Stimulated activated CD4-positive, alpha-beta T cell treated with anti-CD3 and anti-CD28 coated beads, Interleukin-2, amount 100 ng/mL, for 4 hours (primary cell): Measurements from ENCODE around the gene RAB6B.

ENCODE experiments used
- DNase-seq: peaks from one replicate; pipeline ENCODE4 v3.0.0-alpha.2; 2020; ENCODE audit warnings: low read depth

RAB6B gene

DNA sequence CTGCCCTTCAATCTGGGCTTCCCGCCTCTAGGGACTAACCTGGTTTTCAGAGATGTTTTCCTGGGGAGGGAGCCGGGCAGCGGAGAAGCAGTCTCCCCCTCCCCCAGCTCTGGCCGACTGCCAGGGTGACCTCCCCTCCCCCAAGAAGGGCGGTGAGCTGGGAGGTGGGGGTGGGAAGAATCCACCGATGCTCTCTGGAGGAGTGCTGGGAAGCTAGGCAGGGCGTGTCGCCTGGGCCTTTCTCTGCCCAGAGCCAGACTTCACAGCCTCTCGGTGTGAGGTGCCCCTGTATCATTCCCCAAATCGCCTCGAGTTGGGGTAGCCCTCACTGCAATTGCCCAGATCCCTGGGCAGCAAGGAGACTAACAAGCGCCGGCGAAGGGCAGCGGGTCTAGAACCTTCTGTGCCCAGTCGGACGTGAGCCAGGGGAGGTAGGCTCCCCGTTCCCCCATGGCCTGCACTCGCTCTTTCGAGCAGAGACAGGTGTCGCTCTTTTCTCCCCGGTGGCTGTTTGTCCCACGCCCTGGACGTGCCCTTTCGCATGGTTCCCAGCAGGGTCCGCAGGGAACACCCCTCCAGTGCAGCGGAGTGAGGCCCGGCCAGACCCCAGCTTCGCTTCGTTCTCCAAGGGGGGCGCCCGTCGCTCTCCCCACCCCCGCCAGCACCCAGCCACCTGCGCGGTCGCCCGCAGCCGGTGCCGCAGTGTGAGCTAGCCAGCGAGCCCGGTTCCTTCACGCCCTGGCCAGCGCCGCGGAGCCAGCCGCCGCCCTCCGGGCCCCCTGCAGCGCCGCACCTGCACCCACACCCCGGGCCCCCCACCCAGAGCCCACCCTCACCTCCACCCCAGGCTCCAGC lies 1.1 kb downstream of the RAB6B start:
- no peak for DNase-seq

DNA sequence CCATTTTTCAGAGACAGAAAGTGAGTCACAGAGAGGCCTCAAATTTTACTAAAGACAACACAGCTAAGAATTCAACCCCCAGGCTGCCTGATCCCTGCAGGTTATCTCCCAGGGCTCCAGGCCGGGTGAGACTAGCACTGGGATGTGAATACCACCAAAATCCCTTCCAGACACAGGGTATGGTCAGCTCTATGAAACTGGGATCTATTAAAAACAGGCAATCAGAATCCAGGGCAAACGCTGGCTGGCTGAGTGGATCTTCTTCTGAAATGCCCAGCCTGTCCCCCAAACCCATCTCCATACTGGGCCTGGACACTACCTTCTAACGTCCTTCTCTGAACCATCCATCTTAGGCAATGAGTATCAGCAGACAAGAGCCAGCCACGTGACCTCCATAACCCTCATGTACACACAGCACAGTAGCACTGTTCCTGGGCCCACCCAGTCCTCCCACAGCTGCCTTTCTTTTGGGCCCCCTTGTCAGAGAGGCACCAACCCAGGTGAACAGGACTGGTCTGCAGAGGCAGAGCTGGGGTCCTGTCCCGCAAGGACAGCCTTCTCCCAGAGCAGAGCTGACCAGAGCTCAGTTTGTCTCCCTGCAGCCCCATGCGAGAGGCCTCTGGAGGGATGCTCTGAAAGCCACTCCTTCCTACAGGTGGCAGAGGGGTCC lies 1.9 kb downstream of the RAB6B start:
- DNase-seq, result no peak

DNA sequence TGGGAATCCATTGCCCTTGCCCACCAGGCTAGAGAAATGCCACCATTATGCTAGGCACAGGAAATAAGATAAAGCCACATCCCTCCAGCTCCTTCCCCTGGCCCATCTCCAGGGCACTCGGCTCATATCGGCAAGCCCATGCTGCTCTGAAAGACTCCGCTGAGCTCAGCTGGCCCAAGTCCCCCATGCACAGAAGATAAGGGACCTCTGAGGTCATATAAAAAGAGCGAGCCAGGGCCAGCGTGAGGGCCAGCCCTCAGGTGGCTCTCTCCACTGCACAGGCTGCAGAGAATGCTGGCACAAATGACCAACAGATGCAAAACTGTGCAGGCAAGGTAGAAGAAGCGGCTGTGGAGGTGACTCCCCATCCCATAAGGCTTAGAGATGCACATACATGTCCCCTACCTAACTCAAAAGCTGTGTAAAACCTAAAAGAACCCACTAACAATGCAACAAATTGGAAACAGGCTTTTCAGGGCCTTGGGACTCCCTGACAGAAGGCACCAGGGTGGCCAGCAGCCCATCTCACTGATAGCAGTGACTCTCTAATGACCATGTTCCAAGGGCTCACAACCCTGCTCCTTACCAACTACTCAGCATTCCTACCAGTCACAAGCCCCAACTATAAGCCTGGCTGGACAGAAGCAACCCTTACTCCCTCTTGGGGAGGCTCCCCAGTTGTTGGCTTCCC lies 3.0 kb downstream of the RAB6B start:
- DNase-seq, result no peak

DNA sequence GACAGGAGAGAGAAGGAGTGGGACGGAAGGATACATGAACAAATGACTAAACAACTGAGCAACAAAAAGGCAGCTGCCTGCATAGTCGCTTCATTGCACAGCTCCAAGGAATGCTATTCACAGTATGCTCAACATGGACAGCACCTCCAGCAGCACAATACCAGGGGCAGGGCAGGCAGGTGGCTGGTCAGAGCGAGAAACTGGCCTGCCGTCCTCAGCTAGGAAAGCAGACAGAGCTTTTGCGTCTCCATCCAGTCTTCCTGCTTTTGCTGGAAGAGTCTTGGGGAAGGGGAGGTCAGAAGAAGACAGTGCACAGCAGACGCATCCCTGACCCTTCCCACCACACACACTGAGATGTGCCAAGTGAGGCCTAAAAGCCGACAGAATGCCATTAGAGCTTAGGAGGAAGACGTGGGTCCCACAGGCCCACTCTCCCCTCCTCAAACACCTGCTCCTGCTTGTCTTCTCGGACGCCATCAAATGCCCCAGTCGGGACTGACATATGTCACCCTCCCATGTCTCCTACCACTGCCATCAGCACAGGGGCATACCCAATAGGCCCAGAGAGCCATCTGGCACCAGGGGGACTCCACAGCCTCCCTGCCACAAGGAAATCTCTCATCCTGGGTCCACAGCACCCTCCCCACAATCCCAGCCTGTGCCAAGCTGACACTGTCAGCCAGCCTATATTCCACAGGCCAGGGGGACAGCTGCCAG lies 3.9 kb downstream of the RAB6B start:
- no peak for DNase-seq

DNA sequence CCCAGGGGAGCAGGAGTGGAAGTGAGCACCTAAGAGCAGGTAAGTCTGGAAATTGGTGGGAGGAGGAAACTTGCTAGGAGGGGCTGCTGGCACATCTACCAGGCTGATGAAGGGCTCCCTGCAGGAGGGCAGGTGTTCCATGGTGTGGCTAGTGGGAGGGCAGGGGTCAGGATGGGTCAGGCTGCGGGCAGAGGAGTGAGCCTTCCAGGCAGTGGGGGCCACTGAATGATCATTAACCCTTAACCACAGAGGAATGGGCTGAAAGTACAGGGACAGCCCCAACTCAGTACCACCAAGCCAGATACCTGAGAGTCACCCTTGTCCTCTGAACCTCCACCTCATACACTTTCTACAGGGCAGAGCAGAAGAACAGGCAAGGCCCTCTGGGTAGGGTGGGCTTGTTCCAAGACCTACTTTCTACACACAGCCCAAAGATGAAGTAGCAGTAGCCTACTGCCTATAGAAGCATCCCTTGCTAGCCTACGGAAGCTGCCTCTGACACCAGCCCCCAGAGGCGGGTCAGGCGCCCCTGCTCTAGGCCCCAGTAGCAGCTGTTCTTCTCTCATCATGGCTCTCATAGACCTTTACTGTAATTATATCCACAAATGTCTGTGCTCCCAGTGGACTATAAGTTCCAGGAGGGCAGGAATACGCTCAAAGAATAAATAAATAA lies 4.6 kb downstream of the RAB6B start:
- DNase-seq, result no peak

DNA sequence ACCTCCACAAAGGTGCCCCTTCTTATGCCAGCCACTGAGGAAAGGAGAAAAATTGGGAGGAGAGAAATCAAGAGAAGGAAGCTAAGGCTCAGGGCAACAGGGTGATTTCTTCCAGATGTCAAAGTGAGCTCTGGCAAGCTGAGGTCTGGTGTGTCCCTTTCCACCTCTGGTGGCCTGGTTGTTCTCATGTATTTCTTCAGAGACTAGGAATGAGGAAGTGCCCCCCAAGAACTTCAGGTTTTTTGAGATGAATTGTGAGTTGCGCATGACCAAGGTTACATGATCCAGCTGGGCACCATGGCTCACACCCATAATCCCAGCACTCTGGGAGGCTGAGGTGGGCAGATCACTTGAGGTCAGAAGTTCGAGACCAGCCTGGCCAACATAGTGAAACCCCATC lies 5.6 kb downstream of the RAB6B start:
- DNase-seq, result no peak

DNA sequence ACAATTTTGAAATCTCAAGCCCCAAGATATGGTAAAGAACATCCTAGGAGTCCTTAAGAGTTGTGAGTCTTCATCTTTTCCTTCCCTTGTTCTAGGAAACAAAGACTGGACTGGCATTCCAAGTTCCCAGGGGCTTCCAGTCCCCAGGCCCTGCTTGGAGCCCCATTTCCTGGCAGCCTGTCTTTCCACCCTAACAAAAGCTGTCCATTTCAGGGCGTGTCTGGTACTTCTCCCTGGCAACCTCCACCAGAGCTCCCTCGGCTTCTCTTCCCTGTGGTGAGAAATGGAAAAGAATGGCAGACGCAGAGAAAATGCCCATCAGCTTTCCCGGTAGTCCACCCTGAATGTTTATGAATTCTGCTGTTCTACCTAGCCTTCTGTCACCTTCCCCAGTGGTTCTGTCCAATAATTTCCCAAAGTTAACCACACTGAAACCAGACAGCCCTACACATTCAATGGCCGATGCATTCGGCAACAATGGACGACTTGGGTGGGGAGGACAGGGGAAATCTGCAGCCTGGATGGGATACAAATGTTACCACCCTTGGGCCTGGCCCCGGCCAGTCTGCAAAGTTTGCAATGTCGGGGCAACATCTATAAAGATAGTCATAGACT lies 6.8 kb downstream of the RAB6B start:
- no peak for DNase-seq

DNA sequence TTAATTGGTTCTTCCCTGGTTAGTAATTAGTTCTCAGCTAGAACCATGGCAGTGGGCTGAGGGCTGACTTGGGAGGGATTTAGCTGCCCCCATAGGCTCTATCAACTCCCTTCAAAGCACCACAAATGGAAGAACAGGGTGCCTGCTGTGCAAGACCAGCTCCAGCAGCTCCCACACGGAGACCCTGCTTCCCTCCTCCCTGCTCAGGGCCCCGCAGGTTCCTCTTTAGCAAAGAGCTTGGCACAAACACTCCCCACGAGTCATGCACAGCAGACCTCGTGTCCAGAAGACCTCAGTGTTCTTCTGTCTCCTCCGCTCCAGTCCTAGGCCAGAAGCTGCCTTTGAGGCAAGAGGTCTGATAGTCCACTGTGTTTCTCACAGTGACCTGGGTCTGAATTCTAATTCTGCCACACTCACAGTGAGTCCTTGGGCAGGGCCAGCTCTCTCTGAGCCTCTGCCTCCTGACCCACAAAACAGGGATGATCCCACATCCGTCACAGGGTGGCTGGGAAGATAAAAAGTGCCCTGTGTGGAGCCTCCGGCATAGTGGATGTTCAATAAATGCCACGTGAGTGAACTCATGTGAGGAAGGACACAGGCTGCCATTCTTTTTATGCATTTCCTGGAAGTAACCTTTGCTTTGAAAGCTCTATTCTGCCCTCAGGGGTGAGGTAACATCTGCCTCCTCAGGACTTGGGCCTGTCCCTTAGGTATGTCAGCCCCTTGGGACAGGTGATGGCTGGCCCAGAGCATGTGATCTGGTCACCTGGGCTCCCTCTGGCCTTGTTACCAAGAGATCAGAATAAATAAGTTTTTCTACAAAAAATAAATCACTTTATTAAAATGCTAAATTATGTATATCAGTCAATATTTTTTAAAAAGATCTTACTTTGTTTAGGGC lies 7.6 kb downstream of the RAB6B start:
- no peak for DNase-seq

DNA sequence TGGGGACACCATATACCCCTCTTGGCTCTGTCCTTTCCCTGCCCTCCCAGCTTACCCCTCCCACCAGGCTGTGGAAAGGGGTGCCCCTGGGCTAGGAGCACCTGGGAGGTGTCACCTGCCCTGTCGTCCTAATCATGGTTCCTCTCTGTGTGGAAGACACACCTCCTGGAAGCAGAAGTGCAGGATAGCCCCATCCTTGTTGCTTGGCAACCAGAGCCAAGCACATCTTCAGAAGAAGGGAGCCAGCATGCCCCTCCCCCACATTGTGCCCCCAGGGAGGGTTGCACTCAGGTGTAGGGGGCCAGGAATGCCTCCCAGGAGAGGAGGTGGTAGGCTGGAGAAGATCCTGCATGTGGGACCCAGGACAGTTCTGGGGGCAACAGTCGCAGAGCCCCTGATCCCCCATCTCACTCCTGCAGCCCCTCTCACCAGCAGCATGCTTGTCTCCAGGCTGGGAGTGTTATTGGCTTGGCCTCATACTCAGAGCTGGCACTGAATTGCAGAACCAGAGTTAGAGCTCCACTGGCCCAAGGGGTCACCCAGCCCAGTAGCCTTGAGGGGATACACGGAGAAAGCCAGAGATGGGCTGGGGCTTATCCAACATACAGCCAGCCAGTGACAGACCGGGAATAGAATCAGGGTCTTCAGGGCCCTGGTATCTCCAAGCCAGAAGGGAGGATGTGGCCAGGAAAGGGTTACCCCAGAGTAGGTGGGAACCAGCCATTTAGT lies 8.4 kb downstream of the RAB6B start:
- no peak for DNase-seq

DNA sequence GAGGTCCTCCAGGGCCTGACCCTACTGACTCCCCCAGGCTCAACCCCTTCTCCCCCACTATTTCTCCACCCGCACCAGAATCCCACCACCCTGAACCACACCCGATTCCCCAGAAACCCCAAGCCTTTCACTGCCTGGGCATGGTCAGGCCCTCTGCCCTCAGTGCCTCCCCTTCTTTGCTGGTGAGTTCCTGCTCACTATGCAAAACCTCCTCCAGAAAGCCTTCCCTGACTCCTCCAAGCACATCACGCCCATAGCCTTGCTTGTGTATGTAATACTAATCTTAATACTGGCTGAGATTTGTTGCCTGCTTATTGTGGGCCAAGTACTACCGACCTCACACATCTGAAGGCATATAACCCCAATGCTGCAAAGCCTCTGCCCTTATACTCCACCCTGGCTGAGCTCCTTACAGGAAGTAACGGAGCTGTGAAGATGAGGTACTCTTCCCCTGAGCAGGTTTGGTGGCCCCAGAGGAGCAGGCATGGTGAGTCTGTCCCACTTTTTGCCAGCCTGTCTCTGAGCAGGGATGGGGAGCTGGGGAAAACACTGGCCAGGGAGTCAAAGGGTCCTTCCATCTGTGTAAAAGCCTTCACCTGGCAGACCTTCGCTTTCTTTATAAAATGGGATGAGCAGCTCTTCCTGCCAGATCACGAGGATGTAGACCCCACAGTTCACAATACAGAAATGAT lies 9.5 kb downstream of the RAB6B start:
- no peak for DNase-seq

DNA sequence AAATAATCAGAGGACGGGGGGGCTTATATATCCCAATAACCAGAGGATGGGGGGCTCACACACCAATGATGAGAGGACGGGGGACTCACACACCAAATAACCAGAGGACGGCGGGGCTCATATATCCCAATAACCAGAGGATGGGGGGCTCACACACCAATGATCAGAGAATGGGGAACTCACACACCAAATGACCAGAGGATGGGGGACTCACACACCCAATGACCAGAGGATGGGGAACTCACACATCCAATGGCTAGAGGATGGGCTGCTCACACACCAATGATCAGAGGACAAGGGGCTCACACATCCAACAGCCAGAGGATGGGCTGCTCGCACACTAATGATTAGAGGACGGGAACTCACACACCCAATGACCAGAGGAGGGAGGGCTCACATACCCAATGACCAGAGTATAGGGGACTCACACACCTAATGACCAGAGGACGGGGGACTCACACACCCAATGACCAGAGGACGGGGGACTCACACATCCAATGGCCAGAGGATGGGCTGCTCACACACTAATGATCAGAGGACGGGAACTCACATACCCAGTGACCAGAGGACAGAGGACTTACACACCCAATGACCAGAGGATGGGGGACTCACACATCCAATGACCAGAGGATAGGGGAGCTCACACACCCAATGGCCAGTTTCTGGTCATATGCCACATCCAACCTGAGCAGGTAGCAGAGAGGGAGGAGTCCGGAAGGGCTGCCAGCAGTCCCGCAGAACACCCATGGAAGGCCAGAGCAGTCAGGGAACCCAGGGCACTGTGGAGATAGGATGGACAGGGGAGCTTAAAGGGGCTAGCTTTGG lies 10.6 kb downstream of the RAB6B start:
- no peak for DNase-seq

DNA sequence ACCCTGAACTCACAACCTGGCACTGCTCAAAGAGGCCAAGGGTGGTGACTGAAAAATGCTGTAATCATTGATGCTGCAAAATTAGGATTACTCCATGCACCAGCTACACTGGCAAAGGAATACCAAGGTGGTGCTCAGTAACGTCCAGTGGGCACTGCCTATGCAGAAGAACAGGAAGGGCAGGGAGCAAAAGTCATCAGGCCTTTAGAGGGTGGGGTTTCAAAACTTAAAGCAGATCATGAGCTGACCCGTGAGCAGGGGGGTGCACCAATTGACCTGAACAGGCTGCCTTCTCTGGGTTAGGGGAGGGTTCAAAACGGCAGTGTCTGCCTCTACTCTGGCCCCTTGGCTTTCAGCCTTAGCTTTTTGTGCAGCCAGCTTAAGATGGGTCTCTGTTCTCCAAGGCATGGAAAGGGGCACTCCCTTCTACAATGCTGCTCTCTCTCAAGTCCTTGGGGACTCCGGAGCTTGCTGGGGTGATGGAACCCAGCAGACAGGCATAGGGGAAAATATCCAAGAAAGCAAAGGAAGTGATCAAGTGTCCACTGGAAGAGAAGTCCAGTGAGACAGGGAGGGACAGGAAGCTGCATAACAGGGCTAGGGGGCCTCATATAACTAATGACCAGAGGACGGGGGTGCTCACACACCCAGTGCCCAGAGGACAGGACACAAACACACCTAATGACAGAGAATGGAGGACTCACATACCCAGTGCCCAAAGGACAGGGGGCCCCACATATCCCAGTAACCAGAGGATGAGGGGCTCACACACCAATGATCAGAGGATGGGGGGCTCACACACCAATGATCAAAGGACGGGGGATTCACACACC lies 11.4 kb downstream of the RAB6B start:
- DNase-seq, result no peak

DNA sequence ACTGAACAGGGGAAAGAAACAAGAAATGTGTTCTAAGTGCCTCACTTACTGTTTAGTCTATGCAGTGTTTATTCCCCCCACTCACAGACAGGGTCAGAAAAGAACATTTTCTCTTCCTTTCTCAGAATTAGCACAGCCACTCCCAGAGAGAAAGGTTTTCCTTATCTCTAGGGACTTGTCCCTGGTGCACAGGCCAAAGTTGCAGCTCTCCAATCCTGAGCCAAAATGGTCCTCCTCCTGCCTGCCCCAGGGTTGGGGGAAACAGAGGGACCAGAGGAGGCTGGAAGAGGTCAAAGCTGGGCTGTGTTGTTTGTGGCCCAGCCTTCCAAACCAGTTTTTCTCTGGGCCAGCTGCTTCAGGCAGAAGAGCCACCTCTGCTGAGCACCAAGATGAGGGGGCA lies 12.0 kb downstream of the RAB6B start:
- no peak for DNase-seq

DNA sequence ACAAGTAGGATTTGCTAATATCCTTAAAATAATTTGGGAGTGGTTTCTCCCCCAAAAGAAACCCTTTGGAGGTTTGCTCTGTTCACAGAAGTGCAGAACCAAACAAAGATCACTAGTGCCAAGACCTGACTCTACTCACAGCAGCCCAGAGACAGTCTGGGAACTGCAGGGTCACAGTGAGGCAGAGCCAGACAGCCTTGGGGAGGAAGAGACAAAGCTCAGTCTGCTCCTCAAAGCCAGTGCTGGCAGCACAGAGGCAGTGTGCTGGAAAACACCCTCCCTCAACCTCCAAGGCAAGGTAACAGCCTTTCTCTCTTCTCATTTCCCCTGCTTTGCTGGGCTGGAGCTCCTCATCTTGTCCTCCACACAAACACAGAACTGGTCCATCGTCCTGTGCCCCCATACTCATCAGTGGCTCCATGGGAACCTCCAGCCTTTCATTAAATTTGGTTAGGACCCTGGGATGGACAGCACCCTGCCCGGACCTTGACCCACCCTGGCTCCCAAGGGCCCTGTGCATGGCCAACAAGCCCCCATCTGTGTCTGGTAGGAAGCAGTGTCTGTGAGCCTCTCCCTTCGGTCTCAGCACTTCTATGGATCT lies 12.6 kb downstream of the RAB6B start:
- no peak for DNase-seq

DNA sequence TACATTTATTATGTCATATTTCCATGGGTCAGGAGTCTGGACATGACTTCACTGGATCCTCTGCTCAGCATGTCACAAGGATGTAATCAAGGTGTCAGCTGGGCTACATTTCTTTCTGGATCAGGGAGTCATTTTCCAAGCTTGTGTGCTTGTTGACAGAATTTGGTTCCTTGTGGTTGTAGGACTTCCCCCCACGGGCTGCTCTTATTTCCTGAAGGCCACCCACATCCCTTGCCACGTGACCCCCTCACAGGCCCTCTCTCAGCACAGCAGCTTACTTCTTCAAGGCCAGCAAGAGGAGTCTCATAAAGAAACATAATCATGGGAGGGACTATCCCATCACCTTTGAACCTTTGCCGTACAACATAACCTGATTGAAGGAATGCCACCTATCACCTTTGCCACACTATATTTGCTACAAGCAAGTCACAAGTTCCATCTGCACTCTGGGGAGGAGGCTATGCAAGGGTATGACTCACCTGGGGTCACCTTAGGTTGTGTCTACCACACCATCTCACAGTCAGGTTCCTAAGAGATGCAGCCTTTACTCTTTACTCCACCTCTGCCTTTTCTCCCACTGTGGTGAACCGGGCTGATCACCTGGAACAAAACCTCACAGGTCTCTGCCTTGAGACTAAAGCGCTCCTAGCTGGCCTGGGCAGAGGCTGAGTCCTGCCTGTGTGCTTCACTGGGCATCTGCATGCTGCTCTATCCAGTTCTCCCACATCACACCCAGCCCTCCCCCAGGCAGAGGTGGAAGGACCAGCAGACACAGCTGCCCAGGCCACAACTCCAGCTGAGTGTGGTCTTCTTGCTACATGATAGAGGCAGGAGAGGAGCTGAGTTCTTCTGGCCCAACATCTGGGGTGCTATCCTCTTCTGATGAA lies 13.5 kb downstream of the RAB6B start:
- DNase-seq, result no peak

DNA sequence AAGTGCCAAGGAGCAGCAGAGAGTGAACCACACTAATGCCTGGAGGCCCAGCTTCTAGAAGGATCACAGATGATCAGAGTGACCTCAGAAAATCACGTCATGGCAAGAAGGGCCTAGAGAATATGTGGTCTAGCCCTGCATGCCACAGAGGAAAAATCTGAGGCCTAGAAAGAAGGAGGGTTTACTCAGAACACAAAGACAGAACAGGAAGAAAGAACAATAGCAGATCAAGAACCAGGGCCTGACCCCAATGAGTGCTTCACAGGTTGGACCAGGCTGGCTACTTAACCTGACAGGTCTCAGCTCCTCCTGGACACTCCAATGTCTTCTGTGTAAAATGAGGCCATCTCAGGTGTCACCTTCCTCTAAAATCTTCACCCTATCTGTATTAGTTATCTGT lies 14.2 kb downstream of the RAB6B start:
- no peak for DNase-seq
